ENCODE measurements around the gene MARCKS.

DNA sequence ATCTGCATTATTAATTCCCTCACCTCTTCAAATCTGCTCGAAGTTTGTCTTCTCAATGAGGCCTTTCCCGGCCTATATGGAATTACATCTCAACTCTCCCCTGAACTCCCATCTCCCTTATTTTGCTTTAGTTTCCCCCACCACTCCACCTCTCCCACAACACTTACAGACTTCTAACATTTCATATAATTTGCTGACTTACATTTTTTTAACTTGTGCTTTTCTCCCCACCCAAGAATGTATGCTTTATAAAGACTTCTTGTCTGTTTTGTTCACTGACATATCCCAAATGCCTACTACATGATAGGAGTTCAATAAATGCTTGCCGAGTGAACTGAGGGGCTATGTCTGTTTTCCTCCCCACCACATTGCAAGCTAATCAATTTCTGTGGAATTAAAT, 3.9 kb upstream of the MARCKS start:
- TF ChIP-seq CTCF (IDR thresholded peaks at IDR 0.05): no peak
- TF ChIP-seq RAD21 (IDR thresholded peaks at IDR 0.05; ENCODE audit: low read length): no peak
- no peak for TF ChIP-seq TAF1 (IDR thresholded peaks at IDR 0.05; ENCODE audit: borderline replicate concordance, low read depth, low read length)
- TF ChIP-seq, protein P1, sequence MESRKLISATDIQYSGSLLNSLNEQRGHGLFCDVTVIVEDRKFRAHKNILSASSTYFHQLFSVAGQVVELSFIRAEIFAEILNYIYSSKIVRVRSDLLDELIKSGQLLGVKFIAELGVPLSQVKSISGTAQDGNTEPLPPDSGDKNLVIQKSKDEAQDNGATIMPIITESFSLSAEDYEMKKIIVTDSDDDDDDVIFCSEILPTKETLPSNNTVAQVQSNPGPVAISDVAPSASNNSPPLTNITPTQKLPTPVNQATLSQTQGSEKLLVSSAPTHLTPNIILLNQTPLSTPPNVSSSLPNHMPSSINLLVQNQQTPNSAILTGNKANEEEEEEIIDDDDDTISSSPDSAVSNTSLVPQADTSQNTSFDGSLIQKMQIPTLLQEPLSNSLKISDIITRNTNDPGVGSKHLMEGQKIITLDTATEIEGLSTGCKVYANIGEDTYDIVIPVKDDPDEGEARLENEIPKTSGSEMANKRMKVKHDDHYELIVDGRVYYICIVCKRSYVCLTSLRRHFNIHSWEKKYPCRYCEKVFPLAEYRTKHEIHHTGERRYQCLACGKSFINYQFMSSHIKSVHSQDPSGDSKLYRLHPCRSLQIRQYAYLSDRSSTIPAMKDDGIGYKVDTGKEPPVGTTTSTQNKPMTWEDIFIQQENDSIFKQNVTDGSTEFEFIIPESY (IDR thresholded peaks at IDR 0.05; ENCODE audit: borderline replicate concordance, low read depth): no peak

All from SK-N-SH (cell line).